NCI-H1417 (cell line): ENCODE results near the gene DCST1.

Experiments
- DNase-seq, 3 experiments: peaks; one replicate each; lab custom pipeline; 2025; lab: John Stamatoyannopoulos, UW

The DCST1 gene

DNA sequence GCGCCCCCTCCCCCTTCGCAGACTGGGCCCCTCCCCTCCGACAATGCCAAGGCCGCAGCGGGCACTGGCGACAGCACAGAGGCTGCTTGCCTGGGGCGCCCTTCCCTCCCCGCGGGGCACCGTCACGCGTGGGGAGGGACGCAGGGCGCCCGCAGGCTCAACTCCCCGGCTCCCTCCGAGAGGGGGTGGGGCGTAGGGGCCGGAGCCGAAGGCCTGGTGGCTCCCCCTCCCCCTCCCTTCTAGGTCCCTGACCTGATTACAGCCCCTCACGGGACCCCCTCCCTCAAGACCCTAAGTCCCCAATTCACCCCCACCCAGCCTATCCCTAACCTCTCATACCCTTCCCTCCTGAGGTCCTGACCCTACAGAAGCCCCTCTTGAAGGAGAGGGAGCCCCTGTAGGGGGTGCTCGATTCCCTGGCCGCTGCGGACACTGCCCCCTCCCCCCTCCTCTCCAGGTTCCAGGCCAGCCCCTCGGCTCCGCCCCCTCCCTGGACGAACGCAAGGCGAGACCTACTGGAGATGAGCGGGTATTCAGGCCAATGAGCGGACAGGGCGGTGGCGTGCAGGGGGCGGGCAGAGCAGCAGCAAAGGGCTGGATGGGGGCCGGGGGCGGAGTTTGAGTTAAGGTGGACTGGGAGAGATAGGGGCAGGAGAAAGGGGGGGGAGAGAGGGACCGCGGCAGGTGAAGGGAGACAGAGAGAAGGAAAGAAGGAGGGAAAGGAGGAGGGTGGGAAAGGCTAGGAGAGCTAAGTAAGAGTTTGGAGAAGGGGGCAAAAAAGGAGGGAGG, 31.8 kb upstream of the DCST1 start:
- peak; percentile 98 to 100 (median 99) for DNase-seq

DNA sequence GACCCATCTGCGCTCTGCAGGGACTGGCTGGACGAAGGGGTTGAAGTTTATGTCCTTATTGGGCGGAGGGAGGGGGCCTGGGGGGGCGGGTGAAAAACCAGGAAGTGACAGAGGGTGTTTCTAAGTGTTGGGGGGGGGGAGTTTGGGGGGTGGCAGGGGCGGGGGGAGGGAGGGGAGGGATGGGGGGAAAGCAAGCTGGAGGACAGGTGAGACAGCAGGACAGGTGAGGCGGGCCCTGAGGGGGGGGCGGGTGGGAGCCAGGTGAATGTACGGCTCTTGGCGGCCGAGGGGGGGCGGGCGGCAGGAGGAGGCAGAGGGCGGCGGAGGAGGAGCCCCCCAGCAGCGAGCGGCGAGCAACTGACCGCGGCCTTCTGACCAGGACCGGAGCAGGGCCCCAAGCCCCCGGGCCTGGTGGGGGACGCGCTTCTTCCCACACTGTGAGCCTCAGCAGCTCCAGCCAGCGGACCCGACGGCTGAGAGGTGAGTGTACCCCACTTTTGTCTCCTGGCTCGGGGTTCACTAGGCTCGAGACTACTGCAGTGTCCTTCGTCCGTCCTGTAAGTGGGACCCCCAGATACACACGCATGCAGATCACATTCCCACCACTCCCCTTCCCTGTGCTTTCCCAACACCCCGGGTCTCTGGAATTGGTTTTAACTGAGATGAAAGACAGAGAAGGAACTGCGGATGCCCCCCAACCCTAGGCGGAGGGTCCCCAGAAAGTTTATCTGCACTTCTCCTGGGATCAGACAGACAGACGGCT, 31.0 kb upstream of the DCST1 start, which contains the start of gene ZBTB7B:
TSS of gene ZBTB7B (plus strand) at position 339 of the 763 bp plus-strand sequence. CDS start 11,859 bp downstream, outside the sequence.
- DNase-seq: peak; percentile 44 to 73 (median 71)

DNA sequence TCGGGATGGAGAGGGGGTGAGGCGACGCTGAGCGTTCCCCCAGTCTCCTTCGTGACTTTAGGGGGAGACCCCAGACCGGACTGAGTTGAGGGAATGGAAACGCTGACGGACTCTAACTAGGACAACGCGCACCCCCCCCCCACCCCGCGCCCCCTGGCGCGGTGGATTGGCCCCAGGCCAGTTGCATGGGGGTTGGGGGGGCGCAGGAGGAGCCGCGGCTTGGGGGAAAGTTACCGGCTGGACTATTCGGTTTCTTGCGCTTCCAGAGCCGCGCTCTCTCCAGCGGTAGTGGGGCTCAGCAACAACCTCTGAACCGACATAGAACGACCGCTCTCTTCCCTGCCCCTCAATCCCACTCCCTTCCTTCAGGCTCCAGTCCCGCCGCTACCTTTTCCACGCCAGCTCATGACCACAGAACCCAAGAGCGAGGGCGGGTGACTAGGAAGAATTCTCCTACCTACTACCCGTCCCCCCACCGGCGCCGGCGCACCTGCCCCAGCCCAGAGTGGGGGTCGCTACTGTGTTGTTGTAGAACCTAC, 30.3 kb upstream of the DCST1 start:
- peak; percentile 32 to 77 (median 74) for DNase-seq

DNA sequence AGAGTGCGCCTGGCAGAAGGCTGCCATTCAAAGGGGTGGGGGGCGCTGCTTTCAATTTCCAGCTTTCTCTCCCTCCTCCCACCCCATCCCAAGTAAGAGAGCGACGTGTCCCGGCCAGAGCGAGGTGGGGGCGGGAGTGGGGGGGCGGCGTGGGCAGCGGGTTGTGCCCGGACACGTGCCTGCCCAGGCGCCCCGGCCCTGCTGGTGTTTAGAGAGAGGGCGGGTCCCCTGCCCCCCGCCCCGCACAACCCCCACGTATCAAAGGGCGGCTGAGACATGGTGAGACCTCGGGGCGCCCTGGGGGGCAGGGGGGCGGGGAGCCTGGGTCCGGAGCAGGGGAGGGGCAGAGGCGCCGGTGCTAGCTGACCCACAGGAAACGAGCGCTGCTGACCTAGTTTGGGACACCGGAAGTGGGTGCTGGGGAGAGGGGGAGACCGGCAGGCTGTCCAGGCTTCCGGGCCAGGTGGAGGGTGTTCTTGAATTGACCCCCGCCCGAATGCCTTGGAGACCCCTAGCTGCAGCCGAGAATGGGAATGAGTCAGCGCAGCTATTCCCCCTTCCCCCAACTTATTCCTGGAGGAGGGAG, 29.8 kb upstream of the DCST1 start:
- peak in 2 of 3 experiments; percentile 67 to 77 for DNase-seq

DNA sequence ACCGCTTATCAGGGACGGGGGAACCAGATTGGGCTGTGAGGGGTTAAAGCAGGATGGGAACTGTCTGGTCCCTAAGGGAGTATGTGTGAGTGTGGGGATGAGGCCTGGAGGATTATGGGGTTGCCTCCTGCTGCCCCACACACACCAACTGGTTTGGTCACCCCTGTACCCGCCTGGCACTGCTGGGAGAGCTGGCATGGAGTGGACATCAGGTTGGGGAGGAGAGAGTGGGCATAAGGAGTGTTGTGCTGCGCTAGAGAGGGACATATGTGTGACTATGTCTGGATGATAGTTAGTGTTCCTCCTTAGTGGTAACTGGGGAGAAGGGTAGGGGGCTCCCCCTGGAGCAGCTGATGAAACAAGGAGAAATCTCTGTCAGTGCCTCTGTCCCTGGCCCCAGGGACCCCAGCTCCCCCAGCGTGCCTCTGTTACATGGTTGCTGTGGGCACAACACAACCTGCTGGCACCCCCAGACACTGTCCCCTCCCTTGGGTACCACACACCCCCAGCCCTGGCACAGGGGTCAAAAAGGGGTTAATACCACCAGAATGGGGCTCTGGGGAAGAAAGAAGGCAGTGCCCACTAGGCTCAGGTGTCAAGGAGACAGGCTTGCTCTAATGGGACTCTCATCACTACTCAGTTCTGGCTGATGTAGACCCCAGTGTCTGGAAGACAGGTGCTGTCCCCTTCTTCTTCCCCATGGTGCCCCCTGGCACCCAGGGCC, 29.1 kb upstream of the DCST1 start:
- peak in 2 of 3 experiments; percentile 56 to 64 for DNase-seq

DNA sequence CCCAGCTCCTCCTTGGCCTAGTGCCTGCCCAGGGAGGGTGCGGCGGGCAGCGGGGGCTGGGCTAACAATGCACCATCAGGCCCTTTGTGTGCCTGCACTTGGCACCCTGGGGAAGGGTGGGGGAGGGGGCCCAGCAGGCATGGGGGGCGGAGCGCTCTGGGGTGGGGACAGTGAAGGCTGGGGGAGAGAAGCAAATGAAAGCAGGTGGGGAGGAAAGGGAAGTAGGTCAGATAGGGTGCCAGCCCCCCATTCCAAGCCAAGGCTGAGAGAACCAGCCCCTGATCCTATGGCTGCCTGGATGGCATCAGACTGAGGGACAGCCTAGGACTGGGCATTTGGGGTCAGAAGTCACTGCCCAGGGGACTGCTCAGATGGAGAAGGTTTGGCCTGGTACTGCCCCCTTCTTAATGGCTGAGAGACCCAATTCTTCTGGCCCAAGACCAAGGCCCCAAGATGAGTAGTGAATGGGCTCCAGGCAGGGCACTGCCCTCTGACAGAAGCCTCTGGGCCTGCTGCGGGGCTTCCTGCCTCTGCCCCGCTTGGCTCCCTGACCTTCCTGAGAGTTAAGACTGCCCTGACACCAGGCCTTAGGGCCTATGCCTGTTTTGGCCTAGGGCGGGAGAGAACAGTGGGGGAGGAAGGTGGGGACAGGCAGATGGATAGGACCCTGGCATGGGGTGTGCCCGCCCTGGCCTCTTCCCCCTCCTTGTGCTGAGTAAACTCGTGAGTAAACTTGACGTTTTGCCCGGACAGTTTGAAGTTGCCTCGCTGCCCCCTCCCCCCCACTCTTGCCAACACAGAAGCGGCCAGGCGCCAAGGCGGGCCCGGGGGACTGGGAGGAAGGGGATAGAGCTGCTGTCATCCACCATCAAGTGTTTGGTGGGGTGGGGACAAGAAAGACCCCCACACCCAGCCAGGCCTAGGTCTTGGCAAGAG, 28.3 kb upstream of the DCST1 start:
- DNase-seq: peak in 2 of 3 experiments; percentile 64 to 67

DNA sequence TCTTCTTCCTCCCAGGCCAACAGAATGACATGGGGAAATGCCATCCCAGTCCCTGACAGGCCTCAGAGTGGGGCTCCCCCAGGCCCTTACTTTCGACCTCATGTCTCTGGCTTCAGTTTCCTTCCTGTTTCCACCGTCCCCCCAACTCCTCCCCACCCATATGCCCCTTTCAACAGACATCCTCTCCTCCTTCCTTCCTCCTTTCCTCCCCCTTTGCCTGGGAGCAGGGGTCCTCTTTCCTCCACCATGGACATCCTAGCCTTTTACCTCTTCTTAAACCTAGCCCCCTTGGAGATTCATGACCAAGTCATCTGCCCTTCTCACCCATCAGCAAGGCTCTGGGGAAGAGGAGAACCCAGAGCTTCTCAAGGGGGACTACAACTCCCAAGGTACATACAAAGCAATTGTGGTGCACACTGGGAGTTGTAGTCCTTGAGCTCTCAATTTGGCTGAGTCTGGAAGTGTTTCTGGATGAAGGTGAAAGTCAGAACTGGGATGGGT, 27.0 kb upstream of the DCST1 start:
- peak in 1 of 3 experiments; percentile 26 for DNase-seq

DNA sequence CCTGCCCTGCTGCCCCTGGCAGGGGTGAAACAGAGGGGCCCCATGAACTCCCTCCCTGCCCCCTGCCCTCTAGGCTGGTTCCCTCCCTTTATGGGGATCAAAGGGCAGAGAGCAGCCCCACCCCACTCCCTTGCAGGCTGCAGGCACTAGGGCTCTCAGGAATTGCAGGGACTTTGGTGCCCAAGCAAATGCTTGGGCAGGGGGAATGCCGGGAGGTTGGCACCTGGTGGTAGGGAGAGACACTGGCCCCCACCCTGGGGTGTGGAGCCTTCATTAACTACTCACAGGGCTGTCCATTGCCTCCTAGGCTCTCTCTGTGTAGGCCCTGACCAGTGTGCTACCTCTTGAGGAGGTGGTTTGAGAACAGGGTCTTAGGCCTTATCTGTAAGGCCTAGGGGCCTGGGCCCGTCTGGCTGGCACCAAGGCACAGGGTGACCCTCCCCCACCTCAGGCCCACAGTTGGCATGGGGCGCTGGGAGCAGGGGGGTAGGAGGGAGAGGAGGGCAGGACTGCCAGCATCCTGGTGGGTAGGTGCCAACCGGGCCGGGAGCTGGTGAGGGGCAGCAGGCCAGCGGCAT, 26.3 kb upstream of the DCST1 start:
- no peak for DNase-seq

DNA sequence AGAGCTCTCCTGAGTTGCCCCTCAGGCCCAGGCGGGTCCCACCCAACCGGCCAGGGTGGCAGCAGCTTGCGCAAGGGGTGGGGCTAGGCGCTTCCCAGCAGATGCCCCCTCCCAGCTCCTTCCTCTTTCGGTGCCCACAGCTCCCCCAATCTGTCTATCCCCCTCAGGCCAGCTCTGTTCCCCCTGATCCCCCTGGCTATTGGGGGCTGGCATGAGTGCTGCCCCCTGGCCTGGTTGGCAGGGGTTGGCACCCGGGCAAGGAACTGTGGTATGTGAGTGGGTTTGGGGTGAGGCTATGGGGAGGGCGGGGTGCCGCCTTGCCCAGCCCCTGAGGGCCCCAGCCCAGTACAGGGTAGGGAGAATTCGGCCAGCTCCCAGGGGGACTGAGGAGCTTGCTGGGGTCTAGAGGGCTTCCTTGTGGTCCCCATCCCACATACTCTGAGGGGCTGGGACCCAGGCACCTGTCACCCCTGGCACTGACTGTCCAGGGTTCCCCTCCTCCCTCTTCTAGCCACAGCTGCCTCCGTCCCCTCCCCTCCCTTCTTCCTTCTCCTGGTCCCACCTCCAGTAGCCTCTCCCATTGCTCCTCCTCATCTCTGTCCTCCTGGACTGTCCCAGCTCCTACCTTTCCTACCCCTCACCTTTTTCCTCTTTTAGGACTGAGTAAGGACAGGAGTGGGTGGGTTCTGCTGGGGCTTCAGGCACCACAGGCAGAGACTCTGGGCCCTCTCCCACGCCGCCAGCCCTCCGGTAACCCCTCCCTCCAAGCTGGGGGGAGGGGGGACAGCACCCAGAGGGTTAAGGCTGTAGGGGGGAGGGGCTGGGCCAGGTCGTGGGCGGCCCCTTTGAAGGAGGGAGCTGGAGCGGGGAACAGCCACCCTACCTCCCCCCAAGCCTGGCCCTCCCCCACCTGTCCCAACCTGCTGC, 25.3 kb upstream of the DCST1 start:
- DNase-seq: no peak

DNA sequence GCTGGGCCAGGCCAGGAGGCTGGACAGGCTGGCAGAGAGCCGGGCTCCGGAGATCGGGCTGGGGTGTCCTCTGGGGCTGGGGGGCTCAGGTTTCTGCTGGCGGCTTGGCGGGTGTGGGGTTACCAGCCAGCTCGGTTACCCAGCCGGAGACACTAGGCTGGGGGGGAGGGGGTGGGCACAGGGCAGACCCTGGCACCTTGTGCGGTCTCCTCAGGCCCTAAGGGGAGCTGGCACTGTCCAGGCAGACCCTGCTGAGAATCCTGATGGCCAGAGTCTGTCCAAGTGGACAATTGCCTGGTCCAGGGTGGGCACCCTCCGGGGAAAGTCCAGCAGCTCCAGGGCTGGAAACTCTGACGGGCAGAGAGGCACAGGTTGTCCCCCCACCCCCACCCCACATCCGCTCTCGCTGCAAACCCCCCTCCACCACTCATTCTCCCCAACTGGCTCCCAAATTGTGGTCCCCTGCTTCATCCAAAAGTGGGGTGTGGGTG, 24.4 kb upstream of the DCST1 start:
- DNase-seq: no peak

DNA sequence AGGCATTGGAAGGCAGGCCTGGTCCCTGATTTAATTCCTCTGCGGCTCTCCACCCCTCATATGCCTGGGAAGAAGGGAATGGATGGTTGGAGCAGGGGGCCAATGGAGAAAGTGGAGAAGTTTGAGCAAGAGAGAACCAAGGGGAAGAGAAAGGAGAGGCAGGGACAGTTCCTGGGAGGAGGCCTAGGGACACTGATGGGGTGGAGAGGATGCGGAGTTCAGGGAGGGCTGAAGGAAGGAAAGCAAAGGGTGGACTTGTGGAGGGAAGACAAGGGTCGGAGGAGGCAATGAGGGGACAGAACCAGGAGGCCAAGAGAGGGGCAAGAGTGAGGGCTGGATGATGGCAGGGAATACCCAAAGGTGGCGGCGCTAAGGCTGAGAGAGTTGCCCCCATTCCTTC, 23.9 kb upstream of the DCST1 start:
- no peak for DNase-seq

DNA sequence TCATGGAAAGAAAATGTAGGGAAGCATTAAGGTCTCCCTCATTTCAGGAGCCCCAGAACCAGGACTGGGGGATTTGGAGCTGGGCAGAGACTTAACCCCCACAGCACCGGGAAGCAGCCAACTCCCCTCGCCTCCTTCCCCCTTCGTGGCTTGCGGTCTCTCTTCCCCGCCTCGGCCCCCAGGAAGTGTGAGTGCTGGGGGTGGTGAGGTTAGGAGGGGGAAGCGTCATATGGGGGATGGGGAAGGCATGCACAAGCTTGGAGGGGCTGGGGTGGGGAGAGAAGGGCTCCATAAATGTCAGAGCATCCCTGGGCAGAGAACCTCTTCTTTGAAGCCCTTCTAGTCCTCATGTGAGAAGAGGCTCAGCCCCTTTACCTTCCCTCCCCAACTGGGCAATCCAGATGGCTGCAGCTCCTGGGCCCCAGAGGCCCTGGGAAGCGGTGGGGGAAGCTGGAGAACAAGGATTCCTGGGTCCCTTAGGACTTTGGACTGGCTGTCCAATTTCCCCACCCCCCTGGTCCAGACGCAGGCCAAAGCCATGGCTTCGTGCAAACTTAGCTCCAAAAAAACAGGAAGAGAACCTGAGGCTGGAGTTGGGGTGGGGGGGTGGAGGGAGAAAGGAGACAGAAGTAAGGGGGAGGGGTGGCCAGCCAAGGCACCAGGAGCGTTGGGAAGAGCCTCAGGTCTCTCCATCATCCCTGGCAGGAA, 23.3 kb upstream of the DCST1 start:
- DNase-seq: no peak

DNA sequence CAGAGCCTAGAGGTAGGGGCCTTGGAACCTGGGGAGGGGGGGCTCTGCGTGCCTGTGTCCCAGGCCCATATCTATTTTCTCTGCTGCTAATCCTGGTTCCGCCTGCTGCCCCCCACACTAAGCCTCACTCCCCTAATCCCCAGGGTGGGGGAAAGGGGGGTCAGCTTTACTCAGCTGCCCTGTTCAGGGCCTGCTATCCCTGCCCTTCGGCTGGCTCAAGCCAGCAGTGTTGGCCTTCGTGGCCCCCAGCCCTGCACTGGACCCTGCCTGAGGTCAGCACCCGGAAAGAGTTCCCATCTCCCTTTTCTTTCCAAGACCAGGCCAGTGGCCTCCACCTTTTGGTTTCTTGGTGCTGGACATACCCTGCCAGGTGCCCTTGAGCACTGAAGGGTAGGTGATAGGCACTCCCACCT, 22.6 kb upstream of the DCST1 start:
- DNase-seq: no peak

DNA sequence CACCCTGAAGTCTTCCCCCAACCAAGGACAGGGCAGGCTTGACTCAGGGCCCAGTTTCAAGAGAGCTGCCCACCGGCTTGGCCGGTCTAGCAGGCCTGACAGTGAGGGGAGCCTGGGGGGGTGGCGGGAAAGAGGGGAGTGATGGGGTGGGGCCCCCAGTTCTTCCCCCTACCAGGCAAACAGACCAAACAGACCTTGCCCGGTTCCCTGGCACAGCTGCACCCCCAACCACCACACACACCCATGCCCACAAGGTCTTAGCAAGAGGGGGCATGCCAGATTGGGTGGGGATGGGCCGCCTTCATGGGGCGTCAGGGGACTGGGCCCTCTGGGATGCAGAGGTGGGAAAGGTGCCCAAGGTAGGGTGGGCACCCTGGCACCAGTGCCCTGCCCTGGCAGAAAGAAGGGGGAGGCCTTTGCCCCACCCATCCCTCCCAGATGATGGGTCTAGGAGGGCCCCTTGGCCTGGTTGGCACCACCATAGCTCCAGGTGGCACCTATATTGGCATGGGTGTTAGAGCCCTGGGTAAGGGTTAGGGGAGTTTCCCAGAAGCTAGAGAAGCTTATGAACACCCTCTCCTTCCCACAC, 22.1 kb upstream of the DCST1 start:
- no peak for DNase-seq

DNA sequence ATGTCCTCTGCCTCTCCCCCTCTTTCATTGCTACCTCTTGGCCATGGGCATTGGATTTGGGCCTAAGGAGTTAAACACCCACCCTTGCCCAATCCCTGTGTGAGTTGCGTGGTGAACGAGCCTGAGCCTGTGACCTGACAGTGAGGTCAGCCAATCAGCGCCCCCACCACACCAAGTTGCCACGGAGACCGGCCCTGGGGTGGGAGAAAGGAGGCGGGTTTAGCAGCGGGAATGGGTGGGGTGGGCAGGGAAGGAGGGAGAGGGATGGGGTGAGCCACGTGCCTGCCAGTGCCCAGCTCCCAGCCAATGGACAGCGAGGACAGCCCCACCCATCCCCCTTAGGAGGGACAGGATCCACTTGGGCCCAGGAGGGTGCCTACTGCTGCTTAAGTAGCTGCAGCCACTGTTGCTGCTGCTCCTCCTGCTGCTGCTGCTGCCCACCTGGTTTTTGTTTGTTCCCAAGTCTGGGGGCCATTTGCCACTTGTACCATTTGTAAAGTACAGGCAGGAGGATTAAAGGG, 21.5 kb upstream of the DCST1 start:
- DNase-seq: peak; percentile 94 to 98 (median 96)

DNA sequence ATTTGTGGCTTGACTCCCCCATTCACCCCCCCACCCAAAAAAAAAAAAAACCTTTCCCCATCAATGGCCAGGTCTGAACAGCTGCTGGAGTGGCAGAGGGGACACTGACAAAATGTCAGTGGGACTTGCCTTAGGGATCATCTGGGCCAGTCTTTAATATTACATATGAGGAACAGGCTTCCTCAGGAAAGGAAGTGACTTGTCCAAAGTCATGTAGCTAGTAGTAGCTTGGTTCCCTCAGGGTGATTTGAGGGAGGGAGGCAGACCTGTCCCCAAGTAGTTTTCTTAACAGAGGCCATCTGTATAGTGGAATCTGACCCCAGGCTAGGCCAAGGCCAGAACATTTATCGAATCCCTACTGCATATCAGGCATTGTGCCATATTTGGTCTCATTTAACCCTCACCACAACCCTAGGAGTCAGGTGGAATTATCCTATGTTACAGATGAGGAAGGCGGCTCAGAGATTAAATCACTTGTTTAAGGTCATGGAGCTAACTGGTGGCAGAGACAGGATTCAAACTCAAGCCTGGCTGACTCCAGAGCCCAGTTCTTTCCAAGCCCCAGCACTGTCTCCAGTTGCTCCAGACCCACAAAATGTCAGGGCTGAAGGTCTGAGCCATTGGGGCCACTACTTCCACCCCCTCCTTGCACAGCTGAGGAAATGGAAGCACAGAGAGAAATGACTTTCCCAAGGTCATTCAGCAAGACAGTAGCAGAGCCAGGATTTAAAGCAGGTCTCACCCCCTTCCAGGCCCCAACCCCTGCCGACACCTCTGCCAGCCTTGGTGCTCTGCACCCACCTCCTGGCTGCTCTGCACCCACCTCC, 20.6 kb upstream of the DCST1 start:
- no peak for DNase-seq

DNA sequence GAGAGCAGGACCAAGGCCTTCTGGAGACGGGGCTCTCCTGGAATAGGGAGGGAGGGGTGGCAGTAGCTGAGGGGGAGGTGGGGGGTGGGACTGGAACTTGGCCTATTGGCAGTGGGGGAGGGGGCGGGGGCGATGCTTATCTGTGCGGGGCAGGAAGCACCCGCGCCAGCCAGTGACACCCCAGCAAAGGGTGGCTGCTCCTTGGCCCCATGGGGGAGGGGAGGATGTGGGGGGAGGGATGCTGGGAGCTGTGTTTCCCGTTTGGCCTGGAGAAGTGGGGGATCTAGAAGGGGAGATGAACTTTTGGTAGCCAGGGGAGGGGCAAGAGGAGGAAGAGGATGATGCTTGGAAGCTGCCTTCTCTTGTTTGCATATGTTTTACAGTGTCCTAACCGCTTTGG, 20.0 kb upstream of the DCST1 start:
- no peak for DNase-seq
